CD4-positive, alpha-beta T cell treated with Interleukin-17A for 4 hours (primary cell): ENCODE data around the gene COPS9.

Source experiments
- DNase-seq: peaks from one replicate; pipeline ENCODE4 v3.0.0-alpha.2; 2020; ENCODE audit warnings: mixed read lengths

COPS9 gene

GRCh38 chr2:240147382-240147781 lies 11.3 kb upstream of the COPS9 start:
- DNase-seq: no peak

GRCh38 chr2:240146627-240147278 lies 10.6 kb upstream of the COPS9 start:
- DNase-seq: no peak

DNA sequence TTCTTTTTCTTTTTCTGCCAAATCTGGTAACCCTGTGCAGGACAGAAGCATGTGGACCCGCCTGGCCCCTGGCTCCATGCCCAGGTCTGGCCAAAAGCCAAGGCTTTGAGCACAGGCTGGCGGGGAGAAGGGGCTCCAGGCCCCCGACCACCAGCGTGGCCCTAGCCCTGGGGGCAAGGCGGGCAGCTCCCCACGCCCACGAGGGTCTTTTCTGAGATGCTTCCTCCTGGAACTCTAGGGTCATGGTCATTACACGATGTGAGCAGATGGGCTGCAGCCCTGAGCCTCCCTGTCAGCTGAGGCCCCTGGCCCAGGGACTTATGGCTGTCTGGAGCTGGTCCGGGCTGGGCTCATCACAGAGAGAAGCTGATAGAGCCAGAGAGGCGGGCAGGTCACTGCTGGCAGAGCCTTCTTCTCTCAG lies 10.0 kb upstream of the COPS9 start:
- no peak for DNase-seq

- DNase-seq: no peak
These were observed 9.4 kb upstream of the COPS9 start for GRCh38 chr2:240145461-240145860.

DNA sequence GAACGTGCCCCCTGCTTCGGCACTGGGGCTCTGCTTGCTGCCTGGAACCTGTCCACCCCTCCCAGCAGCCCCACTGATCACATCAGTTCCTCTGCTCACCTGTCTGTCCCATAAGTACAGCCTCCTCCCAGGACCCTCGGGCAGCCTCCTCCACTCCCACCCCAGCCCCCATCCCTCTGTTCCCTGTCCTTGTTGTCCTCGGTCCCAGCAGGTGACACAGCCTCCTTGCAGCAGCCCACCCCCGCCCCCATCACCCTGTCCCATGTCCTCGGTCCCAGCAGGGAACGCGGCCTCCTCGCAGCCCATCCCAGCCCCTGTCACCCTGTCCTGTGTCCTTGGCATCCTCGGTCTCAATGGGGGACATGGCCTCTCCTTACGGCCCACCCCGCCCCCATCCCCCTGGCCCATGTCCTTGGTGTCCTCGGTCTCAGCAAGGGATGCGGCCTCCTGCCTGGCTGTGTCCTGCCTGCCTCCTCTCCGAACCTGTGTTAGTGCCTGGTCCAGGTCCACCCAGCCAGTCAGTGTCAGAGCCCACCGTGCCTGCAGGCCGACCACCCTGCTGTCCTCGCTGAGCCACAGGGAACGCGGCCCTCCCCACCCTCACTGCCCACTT lies 8.7 kb upstream of the COPS9 start:
- DNase-seq: no peak

- peak; percentile 84 for DNase-seq
These were observed 7.9 kb upstream of the COPS9 start for GRCh38 chr2:240143801-240144648.

- no peak for DNase-seq
These were observed 7.2 kb upstream of the COPS9 start for GRCh38 chr2:240143276-240143675.

GRCh38 chr2:240142859-240143258 lies 6.8 kb upstream of the COPS9 start:
- DNase-seq: no peak

GRCh38 chr2:240142256-240142775 lies 6.2 kb upstream of the COPS9 start:
- no peak for DNase-seq

DNA sequence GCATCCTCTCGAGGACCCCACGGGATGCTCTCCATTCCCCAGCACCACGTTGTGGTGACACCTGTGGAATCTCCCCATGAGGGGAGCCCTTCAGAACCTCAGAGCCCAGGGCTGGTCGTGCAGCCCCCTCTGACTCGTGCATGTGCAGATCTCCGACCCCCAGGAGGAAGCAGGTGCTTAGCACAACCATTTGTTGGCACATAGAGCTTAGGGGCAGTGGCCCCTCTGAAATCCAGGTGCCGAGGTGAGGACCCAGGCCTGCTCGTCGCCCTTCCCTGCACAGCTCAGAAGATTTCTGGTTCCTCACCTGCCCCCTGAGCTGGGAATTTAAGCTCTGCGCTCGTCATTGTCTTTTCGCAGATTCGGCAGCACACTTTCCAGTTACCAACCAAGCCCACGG lies 5.6 kb upstream of the COPS9 start:
- DNase-seq: no peak

DNA sequence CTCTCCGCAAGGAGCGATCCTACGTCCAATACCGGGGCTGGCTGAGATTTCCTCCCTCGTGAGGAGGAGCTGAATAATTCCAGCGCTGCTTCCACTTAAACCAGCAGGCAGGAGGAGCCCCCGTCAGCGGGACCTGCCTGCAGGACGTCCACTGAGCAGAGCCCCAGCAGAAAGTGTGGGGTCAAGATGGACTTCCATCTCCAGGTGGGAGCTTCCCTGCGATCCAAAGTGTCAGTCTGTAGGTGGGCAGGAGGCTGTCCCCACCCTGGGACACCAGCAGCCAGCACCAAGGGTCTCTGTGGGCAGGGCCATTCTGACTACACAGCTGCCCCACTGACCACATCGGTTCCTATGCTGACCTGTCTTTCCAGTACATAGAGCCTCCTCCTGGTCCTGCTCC lies 4.8 kb upstream of the COPS9 start:
- no peak for DNase-seq

- DNase-seq: no peak
These were observed 4.4 kb upstream of the COPS9 start, which contains the start of gene OTOS for GRCh38 chr2:240140511-240140910. Gene OTOS (minus strand): TSS chr2:240140658. CDS start chr2:240140326, 332 bp downstream.

DNA sequence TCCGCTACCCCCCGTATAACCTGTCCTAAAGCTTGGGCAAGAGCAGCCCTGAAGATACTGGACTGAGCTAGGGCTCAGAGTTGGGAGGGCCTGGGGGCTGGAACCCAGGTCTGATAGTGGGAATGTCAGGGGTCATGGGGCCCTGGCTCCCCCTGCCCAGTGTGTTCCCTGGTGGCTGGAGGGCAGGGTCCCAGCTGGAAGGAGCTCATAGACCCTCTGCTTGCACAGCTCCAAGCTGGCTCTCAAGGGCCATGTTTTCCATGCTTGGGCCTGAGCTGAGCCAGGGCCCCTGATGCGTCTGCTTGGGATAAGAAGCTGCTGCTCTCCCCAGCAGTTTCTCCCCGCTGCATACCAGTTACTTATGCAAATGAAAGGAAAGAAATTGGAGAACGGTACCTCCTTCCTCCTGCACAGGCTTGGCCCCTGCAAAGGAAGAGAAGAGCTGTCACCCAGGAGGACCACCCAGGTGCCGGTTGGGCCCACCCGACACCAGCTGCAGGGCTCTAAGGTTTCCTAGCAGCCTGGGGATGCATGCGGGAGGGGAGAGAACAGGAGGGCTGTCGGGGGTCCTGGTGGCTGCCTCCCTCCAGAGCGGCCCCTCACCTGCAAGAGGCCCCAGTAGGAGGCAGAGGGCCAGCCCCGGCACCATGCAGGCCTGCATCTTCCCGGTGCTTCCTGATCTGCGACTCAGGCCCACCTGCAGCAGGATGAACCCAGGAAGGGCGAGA lies 3.7 kb upstream of the COPS9 start:
- DNase-seq: no peak

GRCh38 chr2:240139011-240139441 lies 2.9 kb upstream of the COPS9 start:
- DNase-seq: no peak

- DNase-seq: no peak
These were observed 2.3 kb upstream of the COPS9 start for GRCh38 chr2:240138254-240138984.

GRCh38 chr2:240137596-240138253 lies 1.6 kb upstream of the COPS9 start:
- DNase-seq: no peak

DNA sequence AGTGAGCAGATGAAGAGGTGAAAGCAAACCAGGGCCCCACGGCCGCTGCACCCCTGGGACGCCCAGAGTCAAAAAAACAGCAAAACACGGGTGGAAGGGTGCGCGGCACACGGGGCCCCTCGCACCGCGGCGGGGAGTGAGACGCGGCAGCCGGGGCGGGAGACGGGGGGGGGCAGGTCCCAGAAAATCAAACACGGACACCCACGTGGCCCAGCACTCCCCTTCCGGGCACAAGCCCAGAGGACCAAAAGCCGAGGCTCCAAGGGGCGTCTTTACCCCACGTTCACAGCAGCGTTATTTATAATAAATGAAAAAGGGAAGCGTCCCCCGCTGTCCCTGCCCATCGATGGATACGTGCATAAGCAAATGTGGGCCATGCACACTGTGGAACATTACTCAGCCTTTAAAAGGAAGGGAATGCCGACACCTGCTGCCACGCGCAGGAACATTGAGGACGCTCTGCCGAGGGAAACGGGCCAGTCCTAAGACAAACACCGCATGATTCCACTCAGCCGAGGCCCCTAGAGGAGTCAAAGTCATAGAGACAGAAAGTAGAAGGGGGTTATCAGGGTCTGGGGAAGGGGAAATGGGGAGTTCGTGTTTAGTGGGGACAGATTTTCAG lies 677 bp upstream of the COPS9 start:
- DNase-seq: peak; percentile 54

DNA sequence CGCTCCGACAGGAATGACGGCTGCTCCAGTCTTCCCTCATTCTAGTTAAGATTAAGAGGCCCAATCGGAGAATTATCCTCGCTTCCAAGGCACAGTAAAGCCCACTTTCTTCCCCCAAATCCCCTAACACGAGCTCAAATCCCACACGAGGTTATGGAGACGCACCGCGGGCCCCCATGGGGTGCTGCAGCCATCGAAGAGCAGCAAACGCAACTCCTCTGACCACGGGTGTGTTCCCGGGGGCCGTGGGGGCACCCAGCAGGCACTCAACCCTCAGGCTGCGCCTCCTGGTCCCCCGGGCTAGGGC lies 446 bp downstream of the COPS9 start:
- DNase-seq: no peak

DNA sequence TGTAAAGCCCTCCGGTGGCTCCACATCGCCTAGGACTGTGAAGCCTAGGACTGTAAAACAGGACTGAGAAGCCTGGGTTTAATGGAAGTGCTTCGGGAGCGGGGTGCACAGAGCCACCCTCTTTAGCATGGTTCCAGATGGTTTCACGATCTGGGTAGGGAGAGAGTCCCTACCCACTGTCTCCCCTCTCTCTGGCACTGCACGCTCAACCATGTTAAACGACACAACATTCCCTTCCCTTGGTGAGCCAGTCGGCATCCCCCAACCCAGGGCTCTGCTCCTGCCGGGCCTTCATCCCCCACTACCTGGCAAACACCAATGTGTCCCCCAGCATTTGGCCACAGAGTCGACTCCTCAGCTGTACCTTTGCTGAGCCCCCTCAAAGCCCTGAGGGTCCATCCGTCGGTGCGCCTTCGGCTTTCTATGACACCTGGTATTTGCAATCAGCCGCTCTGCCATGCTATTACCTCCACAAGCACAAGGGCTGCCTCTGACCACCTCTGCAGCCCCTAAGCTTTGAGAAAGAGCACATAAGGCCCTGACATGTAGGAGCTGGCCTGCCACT lies 1.1 kb downstream of the COPS9 start:
- DNase-seq: no peak

DNA sequence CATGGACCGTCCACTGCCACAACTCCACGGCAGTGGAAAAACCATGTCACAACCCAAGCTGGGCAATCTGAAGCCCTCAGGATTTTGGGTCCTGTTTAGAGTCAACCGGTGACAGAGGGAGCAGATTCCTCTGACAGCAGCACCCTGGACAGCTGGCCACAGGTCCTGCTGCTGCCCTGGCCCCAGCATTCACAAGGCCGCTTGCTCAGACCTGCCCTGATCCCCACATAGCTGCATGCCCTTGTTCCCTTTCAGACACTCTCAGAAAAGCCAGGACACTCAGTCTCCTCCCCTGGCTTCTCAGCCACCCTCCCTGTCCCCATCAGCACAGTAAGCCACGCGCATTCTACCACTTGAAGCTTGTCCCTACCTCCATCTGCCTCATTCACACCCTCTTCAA lies 1.6 kb downstream of the COPS9 start:
- DNase-seq: no peak

DNA sequence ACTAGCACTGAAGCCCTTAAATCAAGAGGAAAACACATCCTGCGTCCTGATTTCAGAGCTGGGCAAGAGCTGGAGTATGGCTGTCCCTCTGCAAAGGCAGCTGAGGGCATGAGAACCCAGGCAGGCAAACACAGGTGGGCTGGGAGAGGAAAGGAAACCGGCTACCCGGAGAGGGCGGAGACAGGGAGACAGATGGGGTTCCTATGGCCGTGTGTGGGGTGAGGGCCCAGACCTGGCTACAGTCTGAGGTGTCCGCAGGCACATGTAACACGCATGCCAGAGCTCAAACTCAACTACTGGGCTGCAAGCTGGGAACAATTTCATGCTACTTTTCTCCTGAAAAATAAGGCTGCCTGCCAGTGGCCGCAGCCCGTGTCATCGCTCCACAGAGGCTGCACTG lies 2.7 kb downstream of the COPS9 start:
- no peak for DNase-seq
